Midbrain (tissue), 1 donor: ENCODE measurements around the gene ELAC1.

ENCODE experiments used
- DNase-seq: peaks from one replicate; lab custom pipeline; 2025; lab: John Stamatoyannopoulos, UW

The ELAC1 gene

GRCh38 chr18:51020536-51020935 is 52.7 kb downstream of the ELAC1 start:
- no peak for DNase-seq

DNA sequence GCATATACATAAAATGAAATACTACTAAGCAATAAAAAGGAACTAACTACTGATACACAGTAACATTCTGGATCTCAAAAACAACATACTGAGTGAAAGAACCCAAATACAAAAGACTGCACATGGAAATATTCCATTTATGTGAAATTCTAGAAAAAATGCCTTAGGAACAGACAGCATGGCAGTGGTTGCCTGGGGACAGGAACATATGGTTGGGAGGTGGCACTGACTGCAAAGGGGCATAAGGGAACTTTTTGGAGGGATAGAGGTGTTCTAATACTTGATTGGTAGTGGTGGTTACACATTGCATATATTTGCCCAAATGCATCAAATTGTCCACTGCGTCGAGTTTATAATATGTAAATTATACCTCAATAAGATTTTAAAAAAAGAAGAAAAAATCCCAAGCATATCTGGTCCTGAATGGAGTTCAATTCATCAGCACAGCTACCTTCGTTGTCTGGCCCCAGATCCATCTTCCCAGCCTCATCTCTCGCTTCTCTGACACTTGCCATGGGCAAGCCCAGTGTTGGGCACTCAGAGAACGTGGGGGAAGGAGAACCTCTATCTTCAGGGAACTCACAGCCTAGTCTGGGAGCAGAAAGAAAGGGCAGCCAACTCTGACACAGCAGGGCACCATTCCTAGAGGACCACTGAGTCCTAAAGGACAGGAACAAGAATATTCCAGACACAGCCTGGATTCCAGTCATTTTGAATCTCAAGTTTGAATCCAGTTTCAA is 53.6 kb downstream of the ELAC1 start:
- no peak for DNase-seq

GRCh38 chr18:51025512-51025911 is 57.7 kb downstream of the ELAC1 start:
- DNase-seq = no peak

DNA sequence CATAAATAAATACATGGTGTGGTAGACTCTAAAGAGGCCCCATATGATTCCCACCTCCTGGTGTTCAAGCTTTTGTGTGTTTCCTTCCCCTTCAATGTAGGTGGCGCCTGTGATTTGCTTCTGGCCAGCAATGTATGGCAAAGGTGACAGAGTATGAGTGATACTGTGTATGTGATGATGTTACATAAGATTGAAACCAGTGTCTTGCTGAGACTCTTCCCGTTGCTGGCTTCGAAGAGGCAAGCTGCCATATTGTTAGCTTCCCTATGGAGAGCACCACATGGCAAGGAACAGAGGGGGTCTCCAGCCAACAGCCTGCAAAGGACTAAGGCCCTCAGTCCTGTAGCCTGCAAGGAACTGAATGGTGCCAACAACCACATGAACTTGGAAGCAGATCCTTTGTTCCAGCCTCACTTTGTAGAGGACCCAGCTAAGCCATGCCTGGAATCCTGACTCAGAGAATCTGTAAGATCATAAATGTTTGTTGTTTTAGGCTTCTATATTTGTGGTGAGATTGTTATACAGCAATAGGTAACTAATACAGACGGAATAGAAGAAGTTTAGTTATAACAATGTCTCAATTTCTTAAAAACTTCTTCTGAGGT is 60.5 kb downstream of the ELAC1 start:
- DNase-seq = no peak

DNA sequence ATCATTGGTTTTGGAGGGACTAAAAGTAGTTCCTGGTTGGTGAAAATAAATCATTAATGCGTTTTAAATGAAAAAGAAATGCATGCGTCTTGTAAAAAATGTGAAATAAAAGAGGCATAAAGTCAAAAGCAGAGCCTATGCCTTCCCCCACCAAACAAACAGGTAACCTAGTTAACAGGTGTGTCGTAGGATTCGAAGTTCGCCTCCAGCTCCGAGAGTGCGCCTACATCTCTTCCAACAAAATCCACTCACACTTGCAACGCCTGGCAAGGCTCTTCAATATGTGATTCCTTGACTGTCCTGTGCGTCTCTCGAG is 61.5 kb downstream of the ELAC1 start:
- no peak for DNase-seq

DNA sequence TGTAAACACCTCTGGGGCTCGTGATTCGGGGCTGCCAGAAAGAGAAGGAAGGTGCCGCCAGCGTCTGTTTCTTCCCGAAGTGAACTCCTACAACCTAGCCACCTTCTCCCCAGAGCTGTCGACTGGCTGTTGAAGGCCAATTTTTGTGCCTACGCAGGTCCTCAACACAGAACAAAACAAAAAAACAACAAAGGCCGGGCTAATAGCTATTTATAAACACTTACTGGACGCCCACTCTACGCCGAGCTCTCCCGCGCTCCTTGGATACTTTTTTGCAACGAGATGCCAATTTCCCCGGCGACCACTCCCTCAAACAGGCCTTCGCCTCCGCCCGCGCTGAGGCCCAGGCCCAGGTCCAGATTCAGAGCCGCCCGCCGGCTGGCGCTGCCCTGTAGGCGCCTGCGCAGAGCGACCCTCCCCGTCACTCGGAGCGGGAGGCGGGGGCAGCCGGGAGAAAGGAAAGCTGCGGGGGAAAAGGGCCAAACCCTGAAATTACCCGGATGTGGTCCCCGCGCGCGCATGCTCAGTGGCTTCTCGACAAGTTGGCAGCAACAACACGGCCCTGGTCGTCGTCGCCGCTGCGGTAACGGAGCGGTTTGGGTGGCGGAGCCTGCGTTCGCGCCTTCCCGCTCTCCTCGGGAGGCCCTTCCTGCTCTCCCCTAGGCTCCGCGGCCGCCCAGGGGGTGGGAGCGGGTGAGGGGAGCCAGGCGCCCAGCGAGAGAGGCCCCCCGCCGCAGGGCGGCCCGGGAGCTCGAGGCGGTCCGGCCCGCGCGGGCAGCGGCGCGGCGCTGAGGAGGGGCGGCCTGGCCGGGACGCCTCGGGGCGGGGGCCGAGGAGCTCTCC is 62.1 kb downstream of the ELAC1 start, which contains the start of gene SMAD4:
Gene SMAD4 (plus strand): TSS at position 520 of the 843 bp plus-strand sequence. CDS start 16,834 bp downstream, outside the sequence.
- peak; percentile 97 for DNase-seq

DNA sequence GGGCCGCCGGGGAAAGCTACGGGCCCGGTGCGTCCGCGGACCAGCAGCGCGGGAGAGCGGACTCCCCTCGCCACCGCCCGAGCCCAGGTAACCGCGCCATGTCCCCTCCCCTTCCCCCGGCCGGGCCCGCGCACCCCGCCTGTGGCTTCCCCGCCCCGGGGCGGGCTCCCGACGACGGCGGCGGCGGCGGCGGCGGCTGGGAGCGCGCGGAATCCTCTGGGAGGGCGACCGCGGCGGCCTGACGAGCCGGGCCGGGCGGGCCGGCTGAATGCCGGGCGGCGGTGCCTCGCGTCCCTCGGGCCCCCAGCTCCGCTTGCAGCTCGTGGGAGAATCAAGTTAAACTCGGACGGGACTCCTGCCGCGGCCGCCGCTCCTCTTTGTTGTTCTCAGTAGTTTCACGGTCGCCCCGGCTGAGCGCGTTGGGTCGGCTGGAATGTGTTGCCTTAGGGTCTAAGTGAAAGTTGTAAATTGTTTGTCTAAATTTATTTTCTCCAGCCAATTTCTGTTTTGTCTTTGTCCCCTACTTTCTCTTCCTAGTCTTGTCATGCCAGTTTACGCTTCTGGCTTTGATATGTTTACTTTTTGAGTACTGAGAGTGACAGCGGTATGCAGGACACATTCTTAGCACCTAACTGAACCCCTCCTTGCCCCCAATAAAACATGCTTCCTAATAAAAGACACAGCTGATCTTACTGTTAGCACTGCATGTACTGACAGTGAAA is 62.9 kb downstream of the ELAC1 start:
- peak; percentile 60 for DNase-seq

DNA sequence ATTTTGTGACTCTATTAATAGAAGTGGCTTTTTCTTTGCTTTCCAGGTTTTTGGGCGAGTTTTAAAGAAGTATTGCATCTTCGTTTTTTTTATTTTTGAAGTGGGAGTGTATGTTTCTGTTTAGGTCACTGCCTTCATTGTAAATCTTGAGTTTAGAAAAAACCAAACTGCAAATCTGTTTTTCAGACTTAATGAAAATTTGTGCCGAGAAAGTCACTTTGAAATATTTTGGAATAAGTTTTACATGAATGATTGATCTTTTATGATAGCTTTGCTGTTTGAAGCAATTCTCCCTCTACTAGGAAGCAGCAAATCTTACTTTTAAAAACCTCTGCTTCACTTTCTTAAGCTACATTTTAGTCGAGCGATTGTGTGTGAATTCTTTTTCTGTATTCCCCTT is 64.4 kb downstream of the ELAC1 start:
- no peak for DNase-seq

DNA sequence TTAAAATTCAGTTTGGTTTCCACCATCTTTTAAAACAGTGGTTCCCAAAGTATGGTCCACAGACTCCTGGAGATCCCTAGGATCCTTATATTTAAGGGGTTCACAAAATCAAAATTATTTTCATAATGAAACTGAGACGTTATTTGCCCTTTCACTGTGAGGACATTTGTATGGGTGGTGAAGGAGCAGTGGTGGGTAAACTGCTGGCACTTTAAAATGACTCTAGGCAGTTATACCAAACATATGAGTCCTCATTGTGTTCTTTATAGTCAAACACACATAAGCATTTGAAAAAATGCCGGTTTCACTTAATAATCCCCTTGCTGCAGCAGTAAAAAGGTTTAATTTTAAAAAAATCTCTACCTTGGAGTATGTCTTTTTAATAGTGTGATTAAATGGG is 69.4 kb downstream of the ELAC1 start:
- DNase-seq = no peak
